DND-41 (cell line): ENCODE results near the gene ISYNA1.
"Not testable (repeated sequence)": the region's sequence is repeated elsewhere in the genome, so short reads cannot be mapped to it uniquely, and the experiment has no call there.

Source experiments
- EZH2 ChIP-seq: IDR thresholded peaks from 3 replicates; pipeline ENCODE4 v1.6.1; 2012; ENCODE audit warnings: borderline replicate concordance, low read depth, mild to moderate bottlenecking, moderate library complexity, low read length, inconsistent platforms; ENCODE audit not compliant: severe bottlenecking
- TF ChIP-seq, protein P1 (sequence below): IDR thresholded peaks from 2 replicates; pipeline ENCODE4 v1.5.1; 2012; ENCODE audit warnings: borderline replicate concordance, low read length, moderate library complexity, mild to moderate bottlenecking; ENCODE audit not compliant: poor library complexity, severe bottlenecking; ENCODE audit errors: extremely low read depth

DNA sequence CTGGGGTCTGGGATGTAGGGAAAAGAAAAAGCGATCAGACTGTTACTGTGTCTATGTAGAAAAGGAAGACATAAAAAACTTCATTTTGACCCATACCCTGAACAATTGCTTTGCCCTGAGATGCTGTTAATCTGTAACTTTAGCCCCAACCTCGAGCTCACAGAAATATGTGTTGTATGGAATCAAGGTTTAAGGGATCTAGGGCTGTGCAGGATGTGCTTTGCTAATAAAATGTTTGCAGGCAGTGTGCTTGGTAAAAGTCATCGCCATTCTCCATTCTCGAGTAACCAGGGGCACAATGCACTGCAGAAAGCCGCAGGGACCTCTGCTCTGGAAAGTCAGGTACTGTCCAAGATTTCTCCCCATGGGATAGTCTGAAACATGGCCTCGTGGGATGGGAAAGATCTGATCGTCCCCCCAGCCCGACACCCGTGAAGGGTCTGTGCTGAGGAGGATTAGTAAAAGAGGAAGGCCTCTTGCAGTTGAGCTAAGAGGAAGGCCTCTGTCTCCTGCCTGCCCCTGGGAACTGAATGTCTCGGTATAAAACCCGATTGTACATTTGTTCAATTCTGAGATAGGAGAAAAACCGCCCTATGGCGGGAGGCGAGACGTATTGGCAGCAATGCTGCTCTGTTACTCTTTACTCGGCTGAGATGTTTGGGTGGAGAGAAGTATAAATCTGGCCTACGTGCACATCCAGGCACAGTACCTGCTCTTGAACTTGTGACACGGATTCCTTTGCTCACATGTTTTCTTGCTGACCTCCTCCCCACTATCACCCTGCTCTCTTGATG, 35.3 kb downstream of the ISYNA1 start:
- TF ChIP-seq, protein P1, sequence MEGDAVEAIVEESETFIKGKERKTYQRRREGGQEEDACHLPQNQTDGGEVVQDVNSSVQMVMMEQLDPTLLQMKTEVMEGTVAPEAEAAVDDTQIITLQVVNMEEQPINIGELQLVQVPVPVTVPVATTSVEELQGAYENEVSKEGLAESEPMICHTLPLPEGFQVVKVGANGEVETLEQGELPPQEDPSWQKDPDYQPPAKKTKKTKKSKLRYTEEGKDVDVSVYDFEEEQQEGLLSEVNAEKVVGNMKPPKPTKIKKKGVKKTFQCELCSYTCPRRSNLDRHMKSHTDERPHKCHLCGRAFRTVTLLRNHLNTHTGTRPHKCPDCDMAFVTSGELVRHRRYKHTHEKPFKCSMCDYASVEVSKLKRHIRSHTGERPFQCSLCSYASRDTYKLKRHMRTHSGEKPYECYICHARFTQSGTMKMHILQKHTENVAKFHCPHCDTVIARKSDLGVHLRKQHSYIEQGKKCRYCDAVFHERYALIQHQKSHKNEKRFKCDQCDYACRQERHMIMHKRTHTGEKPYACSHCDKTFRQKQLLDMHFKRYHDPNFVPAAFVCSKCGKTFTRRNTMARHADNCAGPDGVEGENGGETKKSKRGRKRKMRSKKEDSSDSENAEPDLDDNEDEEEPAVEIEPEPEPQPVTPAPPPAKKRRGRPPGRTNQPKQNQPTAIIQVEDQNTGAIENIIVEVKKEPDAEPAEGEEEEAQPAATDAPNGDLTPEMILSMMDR, result not testable (repeated sequence)
- TF ChIP-seq EZH2, result not testable (repeated sequence)
